ENCODE measurements around the gene NR3C1. TPM values are rescaled to one million over a fixed set of nuclear protein-coding genes. Genes with fewer than 3 reads are reported as not detected.

NR3C1 gene
- total RNA-seq, 1 experiment from 2014 or later, result 16.0 TPM

DNA sequence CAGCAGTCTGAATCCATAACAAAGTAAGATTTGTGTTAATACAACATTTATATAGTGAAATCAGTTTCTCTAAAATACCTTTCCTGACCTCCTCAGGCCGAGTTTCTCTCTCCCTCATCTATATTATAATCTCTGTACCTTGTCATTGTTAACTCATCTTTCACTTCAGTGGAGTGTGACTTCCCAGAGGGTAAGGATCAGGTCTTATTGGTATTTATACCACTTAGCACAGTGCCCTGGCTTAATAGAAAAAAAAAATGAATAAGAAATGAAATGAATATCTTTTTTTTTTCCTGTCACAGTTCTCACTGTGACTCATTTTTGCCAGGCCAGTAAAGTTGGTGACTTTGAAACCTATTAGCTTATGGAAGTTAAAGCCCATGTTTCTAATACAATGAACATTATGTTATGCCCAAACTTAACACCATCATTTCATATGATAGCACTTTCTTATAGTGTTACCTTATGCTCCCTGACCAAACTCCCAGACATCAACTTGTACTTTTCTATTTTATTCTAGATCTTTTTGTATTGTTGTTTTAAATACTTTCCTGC is 90.1 kb downstream of the NR3C1 start:
- ATAC-seq, result no peak
- Histone ChIP-seq H3K9ac (ENCODE audit: low read length) (no peak overlapping the region), H3K4me3 (replicated peaks in 1 of 2; ENCODE audit: low read depth in 1 of 2, low read length in 2 of 2) (no peak overlapping the region), H3K27me3 (ENCODE audit: insufficient read depth, low read length) (no peaks in the 10 kb centered on the region), H3K79me2 (ENCODE audit: insufficient read depth, low read length) (no peaks in the 10 kb centered on the region), H3K9me3 (ENCODE audit: control insufficient read depth in 1 of 2, insufficient read depth in 1 of 2, low read depth in 1 of 2, low read length in 2 of 2) (no peaks in the 10 kb centered on the region), H3K9me2 (ENCODE audit: insufficient read depth) (no peaks in the 10 kb centered on the region), H3K36me3 (ENCODE audit: control insufficient read depth in 1 of 2, insufficient read depth in 2 of 2, low read length in 2 of 2) (no peaks in the 10 kb centered on the region; a peak in 1 of 4 replicates), H2AFZ (ENCODE audit: low read depth, low read length, poor library complexity, severe bottlenecking) (no peak overlapping the region), H3K4me2 (ENCODE audit: low read length) (no peak overlapping the region), H3K4me1 (ENCODE audit: control insufficient read depth in 1 of 2, insufficient read depth in 2 of 2, low read length in 2 of 2) (peaks cover 0 to 9% of the 10 kb centered on the region in 2 experiments; a peak in 1 of 4 replicates), H4K20me1 (ENCODE audit: insufficient read depth) (no peaks in the 10 kb centered on the region), H3K27ac (ENCODE audit: low read depth, low read length) (no peak overlapping the region)
- CTCF ChIA-PET, result no interaction called here
- RAD21 ChIA-PET (ENCODE audit: low non-redundant PET in 1 of 2, low total read pairs in 2 of 2, uncharacterized antibody in 2 of 2, unreplicated experiment in 2 of 2), result no interaction called here
- TF ChIP-seq JUND (IDR thresholded peaks at IDR 0.05), result peak; percentile 25; the same call in 1 of the 2 replicates
- TF ChIP-seq FOSL1 (IDR thresholded peaks at IDR 0.05; ENCODE audit: low read depth), result peak; percentile 31; the same call in 1 of the 2 replicates
- TF ChIP-seq SIN3A (IDR thresholded peaks at IDR 0.05; ENCODE audit: low read depth), result no peak
- POLR2A ChIA-PET, result no interaction called here
- DNase-seq (ENCODE audit: low read depth, low spot score), result no peak
- intact Hi-C loops (cut with micrococcal nuclease), result no loop called here
- BruUV-seq (replicated peaks), result no TSS peak

DNA sequence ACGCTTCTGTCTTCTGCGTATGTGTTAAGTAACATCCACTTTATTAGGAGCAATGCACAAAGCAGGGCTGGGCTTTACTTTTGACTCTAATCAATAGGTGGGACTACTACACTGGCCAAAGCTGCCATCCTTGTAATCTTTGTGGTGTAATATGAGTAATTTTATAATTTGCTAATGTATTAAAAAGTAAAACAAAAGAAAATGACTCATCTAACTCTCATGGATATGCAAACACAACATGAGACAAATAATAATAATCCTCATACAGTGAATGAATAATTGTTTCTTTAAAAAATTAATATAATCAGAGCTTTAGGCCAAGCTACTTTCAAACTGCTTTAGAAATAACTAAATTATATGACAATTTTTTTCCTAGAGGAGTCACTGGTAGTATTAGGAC is 90.7 kb downstream of the NR3C1 start:
- no TSS peak for BruUV-seq (replicated peaks)
- ChIA-PET POLR2A (no interaction called here), RAD21 (ENCODE audit: low non-redundant PET in 1 of 2, low total read pairs in 2 of 2, uncharacterized antibody in 2 of 2, unreplicated experiment in 2 of 2) (no interaction called here), CTCF (no interaction called here)
- H3K9ac ChIP-seq (ENCODE audit: low read length), result no peak overlapping the region
- intact Hi-C loops (cut with micrococcal nuclease), result no loop called here
- no peaks in the 10 kb centered on the region for H3K9me2 ChIP-seq (ENCODE audit: insufficient read depth)
- ATAC-seq (no peak), DNase-seq (ENCODE audit: low read depth, low spot score) (no peak)
- no peaks in the 10 kb centered on the region for H3K9me3 ChIP-seq (ENCODE audit: control insufficient read depth in 1 of 2, insufficient read depth in 1 of 2, low read depth in 1 of 2, low read length in 2 of 2)
- no peaks in the 10 kb centered on the region for H4K20me1 ChIP-seq (ENCODE audit: insufficient read depth)
- no peak overlapping the region for H2AFZ ChIP-seq (ENCODE audit: low read depth, low read length, poor library complexity, severe bottlenecking)
- no peak overlapping the region for H3K4me2 ChIP-seq (ENCODE audit: low read length)
- no peaks in the 10 kb centered on the region; a peak in 1 of 4 replicates for H3K36me3 ChIP-seq (ENCODE audit: control insufficient read depth in 1 of 2, insufficient read depth in 2 of 2, low read length in 2 of 2)
- no peak overlapping the region for H3K4me3 ChIP-seq (replicated peaks in 1 of 2; ENCODE audit: low read depth in 1 of 2, low read length in 2 of 2)
- TF ChIP-seq POLR2AphosphoS5 (IDR thresholded peaks at IDR 0.05; ENCODE audit: low read depth, low read length) (no peak), EZH2 (IDR thresholded peaks at IDR 0.05) (no peak), EGR1 (IDR thresholded peaks at IDR 0.05; ENCODE audit: low read depth) (no peak), YY1 (IDR thresholded peaks at IDR 0.05; ENCODE audit: extremely low read depth, insufficient replicate concordance, low read depth, low read length) (no peak), POLR2A (IDR thresholded peaks at IDR 0.05; ENCODE audit: borderline replicate concordance, extremely low read depth, insufficient read depth, insufficient read length) (no peak), SRF (IDR thresholded peaks at IDR 0.05; ENCODE audit: low read depth) (no peak)
- TF ChIP-seq, protein P1, sequence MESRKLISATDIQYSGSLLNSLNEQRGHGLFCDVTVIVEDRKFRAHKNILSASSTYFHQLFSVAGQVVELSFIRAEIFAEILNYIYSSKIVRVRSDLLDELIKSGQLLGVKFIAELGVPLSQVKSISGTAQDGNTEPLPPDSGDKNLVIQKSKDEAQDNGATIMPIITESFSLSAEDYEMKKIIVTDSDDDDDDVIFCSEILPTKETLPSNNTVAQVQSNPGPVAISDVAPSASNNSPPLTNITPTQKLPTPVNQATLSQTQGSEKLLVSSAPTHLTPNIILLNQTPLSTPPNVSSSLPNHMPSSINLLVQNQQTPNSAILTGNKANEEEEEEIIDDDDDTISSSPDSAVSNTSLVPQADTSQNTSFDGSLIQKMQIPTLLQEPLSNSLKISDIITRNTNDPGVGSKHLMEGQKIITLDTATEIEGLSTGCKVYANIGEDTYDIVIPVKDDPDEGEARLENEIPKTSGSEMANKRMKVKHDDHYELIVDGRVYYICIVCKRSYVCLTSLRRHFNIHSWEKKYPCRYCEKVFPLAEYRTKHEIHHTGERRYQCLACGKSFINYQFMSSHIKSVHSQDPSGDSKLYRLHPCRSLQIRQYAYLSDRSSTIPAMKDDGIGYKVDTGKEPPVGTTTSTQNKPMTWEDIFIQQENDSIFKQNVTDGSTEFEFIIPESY (IDR thresholded peaks at IDR 0.05; ENCODE audit: extremely low read depth, insufficient replicate concordance, low read length), result no peak
- TF ChIP-seq, protein P2, sequence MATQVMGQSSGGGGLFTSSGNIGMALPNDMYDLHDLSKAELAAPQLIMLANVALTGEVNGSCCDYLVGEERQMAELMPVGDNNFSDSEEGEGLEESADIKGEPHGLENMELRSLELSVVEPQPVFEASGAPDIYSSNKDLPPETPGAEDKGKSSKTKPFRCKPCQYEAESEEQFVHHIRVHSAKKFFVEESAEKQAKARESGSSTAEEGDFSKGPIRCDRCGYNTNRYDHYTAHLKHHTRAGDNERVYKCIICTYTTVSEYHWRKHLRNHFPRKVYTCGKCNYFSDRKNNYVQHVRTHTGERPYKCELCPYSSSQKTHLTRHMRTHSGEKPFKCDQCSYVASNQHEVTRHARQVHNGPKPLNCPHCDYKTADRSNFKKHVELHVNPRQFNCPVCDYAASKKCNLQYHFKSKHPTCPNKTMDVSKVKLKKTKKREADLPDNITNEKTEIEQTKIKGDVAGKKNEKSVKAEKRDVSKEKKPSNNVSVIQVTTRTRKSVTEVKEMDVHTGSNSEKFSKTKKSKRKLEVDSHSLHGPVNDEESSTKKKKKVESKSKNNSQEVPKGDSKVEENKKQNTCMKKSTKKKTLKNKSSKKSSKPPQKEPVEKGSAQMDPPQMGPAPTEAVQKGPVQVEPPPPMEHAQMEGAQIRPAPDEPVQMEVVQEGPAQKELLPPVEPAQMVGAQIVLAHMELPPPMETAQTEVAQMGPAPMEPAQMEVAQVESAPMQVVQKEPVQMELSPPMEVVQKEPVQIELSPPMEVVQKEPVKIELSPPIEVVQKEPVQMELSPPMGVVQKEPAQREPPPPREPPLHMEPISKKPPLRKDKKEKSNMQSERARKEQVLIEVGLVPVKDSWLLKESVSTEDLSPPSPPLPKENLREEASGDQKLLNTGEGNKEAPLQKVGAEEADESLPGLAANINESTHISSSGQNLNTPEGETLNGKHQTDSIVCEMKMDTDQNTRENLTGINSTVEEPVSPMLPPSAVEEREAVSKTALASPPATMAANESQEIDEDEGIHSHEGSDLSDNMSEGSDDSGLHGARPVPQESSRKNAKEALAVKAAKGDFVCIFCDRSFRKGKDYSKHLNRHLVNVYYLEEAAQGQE (IDR thresholded peaks at IDR 0.05; ENCODE audit: low read depth), result no peak
- H3K79me2 ChIP-seq (ENCODE audit: insufficient read depth, low read length), result no peaks in the 10 kb centered on the region
- H3K27me3 ChIP-seq (ENCODE audit: insufficient read depth, low read length), result no peaks in the 10 kb centered on the region
- no peak overlapping the region for H3K27ac ChIP-seq (ENCODE audit: low read depth, low read length)
- peaks cover 0 to 9% of the 10 kb centered on the region in 2 experiments; a peak in 1 of 4 replicates for H3K4me1 ChIP-seq (ENCODE audit: control insufficient read depth in 1 of 2, insufficient read depth in 2 of 2, low read length in 2 of 2)

Data from HCT116 (cell line).